K562 (cell line): ENCODE results near the gene CCNI. TPM values are rescaled to one million over a fixed set of nuclear protein-coding genes. Genes with fewer than 3 reads are reported as not detected.
A peak's percentile ranks its signal among the peaks of the same experiment; 100 is the strongest.

ENCODE experiments used
- GABPB1 ChIP-seq: sonication (generic); formaldehyde crosslinking; IDR thresholded peaks from 2 replicates; pipeline ENCODE4 v1.8.0; 2022; ENCODE audit warnings: mild to moderate bottlenecking, missing genetic modification reagents
- HDGF ChIP-seq: fragments of 450-650 bp; IDR thresholded peaks from 2 replicates; pipeline ENCODE4 v1.6.1; 2016
- MGA ChIP-seq: fragments of 450-650 bp; IDR thresholded peaks from 2 replicates; pipeline ENCODE4 v1.6.1; 2016; ENCODE audit warnings: mild to moderate bottlenecking, moderate library complexity
- PTRF ChIP-seq: fragments of 450-650 bp; IDR thresholded peaks from 2 replicates; pipeline ENCODE4 v1.6.1; 2016; ENCODE audit warnings: mild to moderate bottlenecking, missing genetic modification characterization, missing compliant biosample characterization
- SAFB2 ChIP-seq: fragments of 200-400 bp; formaldehyde crosslinking; IDR thresholded peaks from 2 replicates; pipeline ENCODE4 v1.6.1; 2018; ENCODE audit warnings: borderline replicate concordance, low read length, low read depth, moderate library complexity; ENCODE audit not compliant: severe bottlenecking
- SMAD3 ChIP-seq: fragments of 450-650 bp; formaldehyde crosslinking; conservative IDR thresholded peaks from 2 replicates; pipeline ENCODE4 v1.4.0; 2020; ENCODE audit warnings: mild to moderate bottlenecking
- SP1 ChIP-seq: sonication (generic); formaldehyde crosslinking; IDR thresholded peaks from 2 replicates; pipeline ENCODE4 v1.8.1; 2022; ENCODE audit warnings: mild to moderate bottlenecking, missing genetic modification reagents
- SRSF3 ChIP-seq: fragments of 200-400 bp; formaldehyde crosslinking; IDR thresholded peaks from 2 replicates; pipeline ENCODE4 v1.6.1; 2016; ENCODE audit warnings: mild to moderate bottlenecking, low read length, moderate library complexity; ENCODE audit not compliant: insufficient read depth
- TCF3 ChIP-seq: sonication (generic); formaldehyde crosslinking; IDR thresholded peaks from 2 replicates; pipeline ENCODE4 v1.4.0; 2020; ENCODE audit warnings: mild to moderate bottlenecking, missing genetic modification reagents
- TRIM24 ChIP-seq, 2 experiments: fragments of 450-650 bp; IDR thresholded peaks; 2 replicates each; pipeline ENCODE4 v1.6.1; 2016
- ZNF609 ChIP-seq: sonication (generic); formaldehyde crosslinking; IDR thresholded peaks from 2 replicates; pipeline ENCODE4 v1.8.1; 2023; ENCODE audit warnings: missing genetic modification reagents, mild to moderate bottlenecking, borderline replicate concordance
- polyA plus RNA-seq, 8 experiments: library from polyadenylated mRNA; depleted of rRNA in 4 of 8; stranded (reverse) in 5 of 8; unstranded in 3 of 8; fragments of >200 nt; fragmentation: Nextera tagmentation in 2 of 8; fragmentation: Illumina TruSeq in 1 of 8; extraction: Ambion mirVana in 2 of 8; extraction: Trizol in 1 of 8; gene quantifications; 2 replicates each; pipeline versions ENCODE4 v1.2.1 to v1.2.3, GENCODE V29; 2011 to 2014; ENCODE audit warnings: inconsistent platforms in 1 of 8, missing spikeins in 1 of 8
- total RNA-seq, 7 experiments: library from RNA; depleted of rRNA in 6 of 7; stranded (reverse); fragments of >200 nt in 6 of 7; fragmentation: Illumina TruSeq in 2 of 7; extraction: Trizol in 2 of 7; gene quantifications; 2 replicates each; pipeline versions ENCODE4 v1.2.1 to v1.2.3, GENCODE V29; 2011 to 2021; ENCODE audit warnings: low replicate concordance in 1 of 7

The CCNI gene
- total and polyA plus RNA-seq, 9 of the 15 experiments (the other 6 are each of a cell fraction or from before 2014, with no cell fraction given), result 43.3 to 159 (median 98.5) TPM

GRCh38 chr4:77075869-77076799 lies at the start of gene CCNI (continued):
- peak; percentile 95 for TF ChIP-seq ZNF609 (CRISPR knock-in tag)
- peak; percentile 75 to 80; a peak in 3 of 4 replicates for TF ChIP-seq TRIM24 (IDR thresholded peaks at IDR 0.05)
- no peak for TF ChIP-seq SMAD3 (CRISPR knock-in tag)
- no peak for TF ChIP-seq HDGF
- TF ChIP-seq MGA, result no peak; the same call in 1 of the 2 replicates
- TF ChIP-seq SRSF3, result no peak
- TF ChIP-seq SAFB2, result no peak
- peak; percentile 84 for TF ChIP-seq GABPB1 (CRISPR knock-in tag)
- TF ChIP-seq SP1 (CRISPR knock-in tag), result peak; percentile 99
- peak; percentile 4; the same call in 1 of the 2 replicates for TF ChIP-seq TCF3 (CRISPR knock-in tag)
- TF ChIP-seq PTRF (tag), result no peak
